Frontal cortex (tissue), 4 donors: ENCODE measurements around the gene MRPL28. TPM values are rescaled to one million over a fixed set of nuclear protein-coding genes. Genes with fewer than 3 reads are reported as not detected.
A peak's percentile ranks its signal among the peaks of the same experiment; 100 is the strongest.
"Not testable (repeated sequence)": the region's sequence is repeated elsewhere in the genome, so short reads cannot be mapped to it uniquely, and the experiment has no call there.

ENCODE experiments used
- DNase-seq, 2 donors: peaks; one replicate each; pipeline ENCODE4 v3.0.0; 2012; ENCODE audit warnings: low spot score in 2 of 2
- FAIRE-seq: peaks from 2 replicates; lab custom pipeline; 2012; peaks lifted over from hg19 to GRCh38; lab: Jason Lieb, UNC
- total RNA-seq: library from RNA; depleted of rRNA; stranded (reverse); fragments of >200 nt; gene quantifications from one replicate; pipeline ENCODE4 v1.2.3, GENCODE V29; 2014
- donor health status: control.
- donor health status: control.
- donor health status: control.

MRPL28 gene
- total RNA-seq, 1 donor from 2014 or later = 44.8 TPM

DNA sequence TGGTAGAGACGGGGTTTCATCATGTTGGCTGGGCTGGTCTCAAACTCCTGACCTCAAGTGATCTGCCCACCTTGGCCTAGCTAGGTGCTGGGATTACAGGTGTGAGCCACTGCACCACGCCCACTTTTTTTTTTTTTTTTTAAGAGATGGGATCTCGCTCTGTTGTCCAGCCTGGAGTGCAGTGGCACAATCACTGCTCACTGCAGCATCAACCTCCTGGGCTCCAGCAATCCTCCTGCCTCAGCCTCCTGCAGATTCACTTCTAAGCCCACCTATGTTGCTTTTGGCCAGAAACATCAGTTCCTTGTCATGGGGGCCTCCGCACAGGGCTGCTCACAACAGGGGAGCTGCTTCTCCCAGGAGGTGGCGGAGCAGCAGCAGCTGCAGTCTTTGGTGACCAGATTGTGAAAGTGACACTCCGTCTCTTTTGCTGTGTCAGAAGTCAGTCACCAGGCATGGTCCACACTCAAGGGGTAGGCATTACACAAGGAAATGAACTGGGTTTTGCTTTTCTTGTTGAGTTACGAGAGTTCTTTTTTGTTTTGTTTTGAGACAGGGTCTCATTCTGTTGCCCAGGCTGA is 22.2 kb upstream of the MRPL28 start:
- no peak for FAIRE-seq

DNA sequence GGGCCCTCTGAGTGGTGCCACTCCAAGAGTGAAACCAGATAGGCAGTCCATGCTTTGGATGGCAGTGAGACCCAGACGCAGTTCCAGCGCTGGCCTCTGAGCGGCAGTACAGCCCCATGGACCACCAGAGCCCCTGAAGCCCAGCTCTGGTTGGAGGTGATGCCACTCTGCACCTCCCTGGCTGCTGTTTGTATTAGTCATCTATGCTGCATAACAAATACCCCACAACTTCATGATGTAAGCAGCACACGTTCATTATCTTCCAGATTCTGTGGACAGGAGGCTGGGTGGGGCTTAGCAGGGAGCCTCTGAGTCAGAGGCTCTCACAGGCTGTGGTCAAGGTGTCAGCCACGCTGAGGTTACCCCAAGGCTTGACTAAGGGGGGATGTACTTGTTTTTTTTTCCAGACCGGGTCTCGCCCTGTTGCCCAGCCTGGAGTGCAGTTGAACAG is 21.6 kb upstream of the MRPL28 start:
- FAIRE-seq (no peak), DNase-seq (peak in 1 of 2 donors; percentile 61)

More for the DNA sequence above, 22.2 kb upstream of the MRPL28 start:
- no peak for DNase-seq

DNA sequence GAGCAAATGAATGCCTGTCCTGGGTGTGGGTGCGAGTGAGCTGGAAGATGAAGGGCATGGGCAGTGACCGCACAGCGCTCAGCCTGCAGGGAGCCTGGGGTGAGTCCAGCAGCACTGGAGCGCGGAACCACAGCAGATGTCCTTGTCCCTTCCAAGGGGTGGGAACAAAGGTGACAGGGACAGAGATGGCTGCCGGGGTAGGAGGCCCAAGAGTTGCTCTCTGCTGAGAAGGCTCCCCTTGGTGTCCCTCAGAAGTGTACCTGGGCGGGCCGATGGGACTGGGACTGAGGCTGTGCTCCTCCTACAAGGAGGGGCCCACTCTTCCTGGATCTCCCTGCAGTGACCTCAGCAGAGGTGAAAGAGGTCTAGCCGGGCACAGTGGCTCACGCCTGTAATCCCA is 19.0 kb upstream of the MRPL28 start:
- FAIRE-seq (no peak), DNase-seq (no peak)

DNA sequence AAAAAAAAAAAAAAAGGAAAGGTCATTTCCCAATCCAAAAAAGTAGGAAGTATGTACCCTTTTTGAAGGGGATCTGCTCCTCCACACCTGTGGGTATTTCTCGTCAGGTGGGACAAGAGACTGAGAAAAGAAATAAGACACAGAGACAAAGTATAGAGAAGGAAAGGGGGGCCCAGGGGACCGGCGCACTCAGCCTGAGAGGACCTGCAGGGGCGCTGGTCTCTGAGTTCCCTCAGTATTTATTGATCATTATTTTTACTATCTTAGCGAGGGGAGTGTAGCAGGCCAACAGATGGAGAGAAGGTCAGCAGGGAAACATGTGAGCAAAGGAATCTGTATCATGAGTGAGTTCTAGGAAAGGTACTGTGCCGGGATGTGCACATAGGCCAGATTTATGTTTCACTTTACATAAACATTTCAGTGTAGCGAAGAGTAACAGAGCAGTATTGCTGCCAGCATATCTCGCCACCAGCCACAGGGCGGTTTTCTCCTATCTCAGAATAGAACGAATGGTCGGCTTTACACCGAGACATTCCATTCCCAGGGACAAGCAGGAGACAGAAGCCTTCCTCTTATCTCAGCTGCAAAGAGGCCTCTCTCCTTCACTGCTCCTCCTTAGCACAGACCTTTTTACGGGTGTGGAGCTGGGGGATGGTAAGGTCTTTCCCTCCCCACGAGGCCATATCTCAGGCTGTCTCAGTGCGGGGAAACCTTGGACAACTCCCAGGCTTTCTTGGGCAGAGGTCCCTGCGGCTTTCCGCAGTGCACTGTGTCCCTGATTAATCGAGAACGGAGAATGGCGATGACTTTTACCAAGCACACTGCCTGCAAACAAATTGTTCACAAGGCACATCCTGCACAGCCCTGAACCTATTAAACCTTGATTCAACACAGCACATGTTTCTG is 17.7 kb upstream of the MRPL28 start:
- DNase-seq, FAIRE-seq: not testable (repeated sequence)

DNA sequence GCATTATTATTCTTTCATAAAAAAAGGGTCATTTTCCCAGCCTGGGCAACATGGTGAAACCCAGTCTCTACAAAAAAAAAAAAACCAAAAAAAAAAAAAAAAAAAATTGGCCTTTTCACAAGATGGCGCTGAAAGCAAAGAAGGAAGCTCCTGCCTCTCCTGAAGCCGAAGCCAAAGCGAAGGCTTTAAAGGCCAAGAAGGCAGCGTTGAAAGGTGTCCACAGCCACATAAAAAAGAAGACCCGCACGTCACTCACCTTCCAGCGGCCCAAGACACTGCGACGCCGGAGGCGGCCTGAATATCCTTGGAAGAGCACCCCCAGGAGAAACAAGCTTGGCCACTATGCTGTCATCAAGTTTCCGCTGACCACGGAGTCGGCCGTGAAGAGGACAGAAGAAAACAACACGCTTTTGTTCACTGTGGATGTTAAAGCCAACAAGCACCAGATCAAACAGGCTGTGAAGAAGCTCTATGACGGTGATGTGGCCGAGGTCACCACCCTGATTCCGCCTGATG is 16.4 kb upstream of the MRPL28 start:
- FAIRE-seq = no peak

DNA sequence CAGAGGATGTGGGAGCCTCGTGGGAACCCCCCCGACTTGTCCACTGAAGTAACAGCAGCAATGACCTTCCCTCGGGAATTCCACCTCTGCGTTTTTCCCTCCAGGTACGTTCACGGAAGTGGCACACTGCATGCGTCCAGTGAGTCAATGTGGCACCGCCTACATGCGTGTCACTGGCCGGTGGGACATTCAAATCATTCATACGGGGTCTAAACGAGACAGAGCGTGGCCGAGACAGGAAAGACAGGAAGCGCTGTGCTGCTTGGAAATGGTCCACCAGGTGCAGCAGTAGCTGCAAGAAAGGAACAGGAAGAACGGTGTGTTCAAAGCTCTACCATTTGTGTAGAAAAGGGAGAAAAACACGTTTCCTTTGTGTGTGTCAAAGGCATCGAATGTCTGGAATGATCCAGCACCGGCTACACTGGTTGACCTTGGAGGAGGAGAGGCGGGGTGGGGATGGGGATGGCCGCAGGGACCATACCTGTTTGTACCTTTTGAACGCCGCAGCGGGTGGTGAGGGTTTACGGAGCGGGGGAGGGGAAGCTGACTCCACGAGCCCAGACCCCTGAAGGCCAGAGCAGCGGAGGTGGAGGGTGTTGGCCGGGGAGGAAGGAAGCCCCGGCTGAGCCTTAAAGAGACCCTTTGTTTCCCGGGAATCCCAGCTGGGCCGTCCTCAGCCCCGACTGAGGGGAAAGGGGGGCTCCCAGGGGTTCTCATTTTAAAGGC is 13.2 kb upstream of the MRPL28 start:
- no peak for DNase-seq
- no peak for FAIRE-seq

More for the DNA sequence above, 16.4 kb upstream of the MRPL28 start:
- DNase-seq = no peak

DNA sequence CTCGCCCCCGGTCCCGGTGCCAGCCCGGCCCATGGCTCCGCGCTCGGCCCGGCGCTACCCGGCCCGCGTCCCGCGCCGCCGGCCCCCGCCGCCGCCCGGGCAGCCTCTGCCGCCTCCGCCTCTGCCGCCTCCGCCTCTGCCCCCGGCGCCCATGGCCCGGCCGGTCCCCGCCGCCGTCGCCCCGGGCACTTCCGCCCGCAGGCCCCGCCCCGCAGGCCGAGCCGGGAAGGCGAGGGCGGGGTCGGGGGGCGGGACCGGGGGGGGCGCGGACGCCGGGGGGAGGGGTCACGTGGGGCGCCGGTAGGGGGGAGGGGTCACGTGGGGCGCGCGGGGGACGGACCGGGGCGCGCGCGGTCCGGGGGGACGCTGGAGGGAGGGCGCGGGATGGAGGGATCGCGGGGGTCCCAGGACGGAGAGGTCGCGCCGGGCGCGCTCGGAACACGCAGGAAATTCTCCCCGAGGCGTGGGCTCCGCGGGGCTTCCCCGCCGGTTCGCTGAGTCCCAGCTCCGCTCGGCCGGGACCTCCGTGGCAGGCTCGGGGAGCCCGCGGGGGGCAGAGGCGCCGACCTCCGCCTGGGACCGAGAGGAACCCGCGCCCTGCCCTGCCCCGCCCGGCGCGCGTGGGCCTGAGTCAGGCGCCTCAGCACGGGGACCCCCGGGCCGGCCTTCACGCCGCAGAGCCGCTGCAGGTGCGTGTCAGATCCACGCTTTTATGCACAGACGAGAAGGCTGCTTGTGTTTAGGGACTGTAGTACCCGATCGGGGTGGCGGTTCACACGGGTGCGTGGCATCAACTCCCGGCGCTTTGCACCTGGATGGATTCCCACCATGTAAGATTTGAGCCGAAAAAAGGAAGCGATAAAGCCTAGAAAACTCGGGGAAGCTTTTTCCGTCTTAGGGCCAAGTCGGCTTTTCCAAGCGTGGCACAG is 11.7 kb upstream of the MRPL28 start, which contains the start of gene PGAP6:
Gene PGAP6, minus strand, starts transcription at position 190 of the 929 bp plus-strand sequence. Its CDS starts 157 bp downstream, at position 33.
- FAIRE-seq (no peak), DNase-seq (peak; percentile 97 to 98)

DNA sequence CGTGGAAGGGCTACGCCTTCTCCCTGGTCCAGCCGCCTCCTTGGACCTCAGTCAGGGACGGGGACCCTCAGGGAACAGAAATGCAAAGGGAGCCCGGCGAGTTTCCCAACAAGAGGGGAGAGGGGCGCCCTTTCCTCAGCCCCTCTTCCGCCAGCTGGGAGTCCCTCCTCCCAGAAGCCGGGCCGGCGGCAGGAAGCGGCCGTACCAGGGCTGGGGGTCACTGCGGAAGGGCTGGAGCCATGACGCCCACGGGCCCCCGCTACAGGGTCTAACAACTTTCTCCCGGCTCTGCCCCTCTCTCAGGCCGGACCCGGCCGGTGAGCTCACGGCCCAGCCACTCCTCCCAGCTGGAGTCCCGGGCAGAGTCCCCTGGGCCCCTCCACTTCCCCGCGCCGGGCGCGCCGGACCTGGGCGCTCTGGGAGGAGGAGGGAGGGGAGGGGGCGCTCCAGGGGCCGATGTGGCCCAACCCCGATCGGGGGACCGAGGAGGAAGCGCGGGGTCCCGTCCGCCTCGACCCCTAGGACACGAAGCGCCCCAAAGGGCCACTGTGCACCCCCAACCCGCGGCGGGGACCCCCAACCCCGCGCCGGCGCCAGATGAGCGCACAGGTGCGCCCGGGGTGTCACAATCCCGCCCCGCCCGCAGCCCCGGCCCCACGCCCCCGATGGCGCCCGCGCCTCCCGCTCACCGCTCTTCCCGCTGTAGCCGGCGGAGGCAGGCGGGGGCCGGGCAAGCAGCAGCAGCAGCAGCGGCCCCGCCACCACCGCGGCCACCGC is 10.9 kb upstream of the MRPL28 start:
- DNase-seq (no peak), FAIRE-seq (no peak)

DNA sequence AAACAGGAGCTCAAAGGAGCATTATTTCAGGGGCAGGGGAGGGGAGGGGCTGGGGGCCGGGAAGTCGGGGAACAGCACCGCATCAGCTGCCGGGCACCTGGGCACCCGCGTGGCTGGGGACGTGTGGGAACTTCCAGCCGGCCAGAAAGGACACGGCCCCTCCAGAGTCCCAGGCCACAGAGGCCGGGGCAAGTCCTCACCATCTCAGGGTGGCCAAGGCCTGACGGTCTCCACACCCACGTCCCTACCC is 10.3 kb upstream of the MRPL28 start:
- FAIRE-seq = no peak
- no peak for DNase-seq

DNA sequence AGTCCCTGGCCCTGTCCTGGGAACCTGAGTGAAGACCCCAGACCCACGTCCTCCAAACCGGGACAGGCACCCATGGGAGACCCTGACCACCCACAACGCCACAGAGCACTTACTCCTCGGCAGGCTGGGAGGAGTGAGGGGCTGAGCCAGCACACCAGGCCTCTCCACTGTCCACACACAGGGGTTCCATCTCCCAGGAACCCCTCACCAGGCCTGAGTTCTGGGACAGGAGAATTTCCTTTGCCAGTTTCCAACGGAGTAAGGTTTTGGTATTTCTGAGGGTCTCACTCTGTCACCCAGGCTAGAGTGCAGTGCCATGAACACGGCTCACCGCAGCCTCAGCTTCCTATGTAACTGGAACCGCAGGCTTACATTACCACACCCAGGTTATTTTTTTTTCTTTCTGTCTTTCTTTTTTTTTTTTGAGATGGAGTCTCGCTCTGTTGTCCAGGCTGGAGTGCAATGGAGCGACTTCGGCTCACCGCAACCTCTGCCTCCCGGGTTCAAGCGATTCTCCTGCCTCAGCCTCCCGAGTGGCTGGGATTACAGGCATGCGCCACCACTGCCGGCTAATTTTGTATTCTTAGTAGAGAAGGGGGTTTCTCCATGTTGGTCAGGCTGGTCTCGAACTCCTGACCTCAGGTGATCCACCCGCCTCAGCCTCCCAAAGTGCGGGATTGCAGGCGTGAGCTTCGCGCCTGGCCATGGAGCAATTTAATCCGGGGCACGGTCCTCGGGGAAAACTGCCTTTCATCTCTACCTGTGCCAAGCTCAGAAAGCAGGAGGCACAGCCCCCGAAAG is 9.8 kb upstream of the MRPL28 start:
- DNase-seq = no peak
- no peak for FAIRE-seq

DNA sequence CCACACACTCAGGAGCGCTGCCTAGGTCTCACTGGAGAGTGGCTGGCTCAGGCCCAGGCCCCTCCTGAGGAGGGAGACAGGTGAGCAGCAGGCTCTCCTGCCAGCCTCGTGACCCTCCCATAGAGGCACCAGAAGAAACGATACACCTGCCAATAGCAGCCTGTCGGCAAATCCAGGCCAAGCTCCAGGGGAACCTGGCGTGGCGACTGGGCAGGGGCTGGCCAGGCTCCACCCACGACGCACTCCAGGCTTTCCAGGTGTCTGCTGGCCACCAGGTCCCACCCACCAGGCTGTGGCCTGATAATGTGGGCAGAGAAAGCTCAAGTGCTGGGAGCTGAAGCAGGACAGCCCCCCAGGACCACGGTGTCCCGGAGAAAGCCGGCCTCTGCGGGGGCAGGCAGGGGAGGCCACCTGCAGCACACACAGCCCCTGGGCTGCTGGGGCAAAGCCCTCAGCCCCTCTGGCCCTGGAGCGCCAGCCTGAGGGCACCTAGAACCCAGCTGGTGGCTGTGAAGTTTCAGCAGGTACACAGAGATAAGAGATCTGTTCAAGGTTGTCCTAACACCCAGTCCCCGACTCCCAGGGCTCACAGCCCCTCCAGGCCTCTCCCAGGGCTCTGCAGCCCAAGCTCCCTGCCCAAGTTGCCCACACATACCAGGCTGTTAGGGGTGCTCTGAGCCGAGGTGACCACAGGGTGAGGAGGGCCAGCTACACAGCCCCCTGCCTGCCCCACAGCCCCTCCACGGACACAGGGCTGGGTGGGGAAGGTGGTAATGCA is 9.0 kb upstream of the MRPL28 start:
- DNase-seq (no peak), FAIRE-seq (no peak)

DNA sequence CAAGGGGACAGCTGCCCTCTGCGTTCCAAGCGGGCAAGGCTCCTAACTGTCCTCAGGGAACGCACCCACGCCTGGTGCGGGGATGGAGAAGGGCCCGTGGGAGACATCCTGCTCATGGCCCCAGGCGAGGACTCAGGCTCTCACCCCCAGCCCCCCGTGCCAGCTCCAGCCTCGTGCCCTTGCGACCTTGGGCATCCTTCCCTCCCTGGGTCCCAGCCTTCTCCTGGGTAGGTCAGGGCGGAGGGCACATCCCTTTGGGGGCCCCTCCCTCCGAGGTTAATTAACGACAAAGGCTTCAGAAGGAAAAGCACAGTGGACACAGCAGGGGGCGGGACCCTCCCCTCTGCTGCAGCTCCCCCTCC is 8.5 kb upstream of the MRPL28 start:
- FAIRE-seq (no peak), DNase-seq (no peak)

DNA sequence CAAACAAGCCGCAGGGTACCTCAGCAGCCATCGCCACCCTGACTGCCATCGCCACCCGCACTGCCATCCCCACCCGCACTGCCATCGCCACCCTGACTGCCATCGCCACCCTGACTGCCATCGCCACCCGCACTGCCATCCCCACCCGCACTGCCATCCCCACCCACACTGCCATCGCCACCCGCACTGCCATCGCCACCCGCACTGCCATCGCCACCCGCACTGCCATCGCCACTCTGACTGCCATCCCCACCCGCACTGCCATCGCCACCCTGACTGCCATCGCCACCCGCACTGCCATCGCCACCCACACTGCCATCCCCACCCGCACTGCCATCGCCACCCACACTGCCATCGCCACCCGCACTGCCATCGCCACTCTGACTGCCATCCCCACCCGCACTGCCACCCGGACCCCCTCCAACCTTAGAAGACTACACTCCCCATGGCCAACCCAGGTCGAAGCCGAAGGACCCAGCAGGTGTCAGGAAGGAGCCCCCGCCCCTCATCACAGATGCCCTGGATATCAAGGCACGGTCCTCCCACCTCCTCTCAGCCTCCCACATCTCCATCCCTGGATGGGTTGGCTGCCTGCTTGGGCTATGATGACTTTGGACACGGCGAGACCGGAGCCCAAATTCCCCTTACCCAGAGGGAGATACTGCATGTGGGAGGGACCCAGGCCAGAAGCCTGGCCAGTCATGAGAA is 7.9 kb upstream of the MRPL28 start:
- not testable (repeated sequence) for DNase-seq, FAIRE-seq

DNA sequence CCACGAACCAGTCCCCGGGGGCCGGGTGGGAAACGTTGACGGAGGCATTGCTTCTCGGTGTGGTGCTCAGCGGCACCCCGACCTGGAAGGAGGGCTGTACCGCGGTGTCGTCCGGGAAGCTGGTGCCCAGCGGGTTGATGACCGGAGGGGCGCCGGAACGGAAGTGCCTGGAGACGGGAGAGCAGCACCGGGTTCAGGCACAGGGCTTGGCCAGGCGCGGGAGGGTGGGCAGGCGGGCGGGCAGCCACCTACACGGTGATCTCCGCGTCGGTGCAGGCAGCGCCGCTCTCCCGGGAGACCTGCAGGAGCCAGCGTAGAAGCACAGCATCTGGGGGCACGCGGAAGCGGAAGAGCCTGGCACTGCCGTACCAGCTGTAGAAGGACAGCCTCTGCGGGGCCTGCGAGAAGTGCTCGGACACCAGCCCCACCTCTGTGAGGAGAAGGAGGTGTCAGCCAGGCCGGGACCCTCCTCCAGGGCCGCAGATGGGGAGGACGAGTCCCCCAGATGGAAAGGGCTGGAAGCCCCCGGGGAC is 7.1 kb upstream of the MRPL28 start:
- DNase-seq (no peak), FAIRE-seq (no peak)

DNA sequence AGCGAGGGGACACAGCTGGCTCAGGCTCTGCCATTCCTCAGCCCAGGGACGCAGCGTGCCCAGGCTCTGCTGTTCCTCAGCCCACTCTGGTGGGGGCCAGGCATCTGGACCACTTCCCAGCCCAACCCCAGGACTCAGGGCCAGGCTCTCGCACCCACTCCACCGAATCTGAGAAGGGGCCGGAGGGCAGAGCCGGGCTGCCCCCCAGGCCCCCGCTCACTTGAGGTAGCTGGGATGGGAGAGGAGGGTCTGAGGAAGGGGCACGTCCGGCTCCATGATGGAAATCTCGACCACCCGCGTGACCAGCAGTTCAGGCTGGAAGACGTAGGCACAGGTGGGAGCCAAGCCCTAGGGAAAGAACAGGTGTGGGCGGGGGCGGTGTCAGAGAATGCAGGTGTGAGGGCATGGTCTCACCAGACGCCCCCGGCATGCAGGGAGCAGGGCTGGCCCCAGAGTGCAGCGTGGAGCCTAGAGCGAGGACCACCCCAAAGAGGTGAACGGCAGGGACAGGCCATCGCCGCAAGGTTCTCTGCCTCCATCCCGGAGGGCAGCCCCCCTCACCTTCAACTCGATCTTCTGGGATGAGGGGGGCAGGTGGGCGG is 6.6 kb upstream of the MRPL28 start:
- FAIRE-seq = no peak
- DNase-seq = no peak
